ENCODE data around the gene ATF5. TPM values are rescaled to one million over a fixed set of nuclear protein-coding genes. Genes with fewer than 3 reads are reported as not detected.

Gene ATF5
- total and polyA plus RNA-seq, 4 donors: 7.0 to 49.1 (median 33.9) TPM

DNA sequence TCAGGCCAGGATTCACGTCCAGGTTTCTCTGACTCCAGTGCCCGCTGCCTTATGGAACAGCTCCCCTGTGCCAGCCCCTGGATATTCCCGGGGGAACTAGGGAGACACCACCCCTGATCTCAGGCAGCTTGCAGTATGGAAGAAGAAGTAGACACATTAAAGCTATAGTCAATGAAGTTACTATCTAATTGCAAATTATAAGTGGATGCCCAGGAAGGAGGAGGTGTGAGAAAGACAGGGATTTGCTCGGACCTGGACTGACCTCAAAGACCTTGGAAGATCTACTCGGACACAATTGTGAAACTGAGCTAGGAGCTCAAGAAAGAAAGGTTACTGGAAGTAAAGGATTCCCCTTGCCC is 21.6 kb downstream of the ATF5 start:
- no peak for ATAC-seq (ENCODE audit: insufficient read depth, low FRiP score)
- DNase-seq: no peak
- Histone ChIP-seq H3K9ac (ENCODE audit: insufficient read depth in 1 of 2, low read length in 2 of 2) (no peak overlapping the region), H3K36me3 (ENCODE audit: control insufficient read depth in 4 of 4, insufficient read depth in 4 of 4, low read length in 4 of 4) (no peaks in the 10 kb centered on the region), H3K9me3 (ENCODE audit: control insufficient read depth in 4 of 4, insufficient read depth in 3 of 4, low read length in 3 of 4) (no peaks in the 10 kb centered on the region), H3K27me3 (ENCODE audit: control insufficient read depth in 3 of 3, insufficient read depth in 3 of 3, low read length in 2 of 3) (no peaks in the 10 kb centered on the region), H3K4me1 (ENCODE audit: control insufficient read depth in 5 of 5, insufficient read depth in 5 of 5, low read length in 5 of 5) (peaks cover 0 to 35% (median 13%) of the 10 kb centered on the region in 5 donors), H3K4me3 (no peak overlapping the region), H3K27ac (ENCODE audit: low read depth in 1 of 2, low read length in 1 of 2) (no peak overlapping the region)
- TF ChIP-seq, protein P1, sequence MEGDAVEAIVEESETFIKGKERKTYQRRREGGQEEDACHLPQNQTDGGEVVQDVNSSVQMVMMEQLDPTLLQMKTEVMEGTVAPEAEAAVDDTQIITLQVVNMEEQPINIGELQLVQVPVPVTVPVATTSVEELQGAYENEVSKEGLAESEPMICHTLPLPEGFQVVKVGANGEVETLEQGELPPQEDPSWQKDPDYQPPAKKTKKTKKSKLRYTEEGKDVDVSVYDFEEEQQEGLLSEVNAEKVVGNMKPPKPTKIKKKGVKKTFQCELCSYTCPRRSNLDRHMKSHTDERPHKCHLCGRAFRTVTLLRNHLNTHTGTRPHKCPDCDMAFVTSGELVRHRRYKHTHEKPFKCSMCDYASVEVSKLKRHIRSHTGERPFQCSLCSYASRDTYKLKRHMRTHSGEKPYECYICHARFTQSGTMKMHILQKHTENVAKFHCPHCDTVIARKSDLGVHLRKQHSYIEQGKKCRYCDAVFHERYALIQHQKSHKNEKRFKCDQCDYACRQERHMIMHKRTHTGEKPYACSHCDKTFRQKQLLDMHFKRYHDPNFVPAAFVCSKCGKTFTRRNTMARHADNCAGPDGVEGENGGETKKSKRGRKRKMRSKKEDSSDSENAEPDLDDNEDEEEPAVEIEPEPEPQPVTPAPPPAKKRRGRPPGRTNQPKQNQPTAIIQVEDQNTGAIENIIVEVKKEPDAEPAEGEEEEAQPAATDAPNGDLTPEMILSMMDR (IDR thresholded peaks at IDR 0.05; ENCODE audit: control extremely low read depth, extremely low read depth): no peak
- 90 to 98% methylated on average over 5 of the region's 5 CpGs for WGBS, 2 donors

DNA sequence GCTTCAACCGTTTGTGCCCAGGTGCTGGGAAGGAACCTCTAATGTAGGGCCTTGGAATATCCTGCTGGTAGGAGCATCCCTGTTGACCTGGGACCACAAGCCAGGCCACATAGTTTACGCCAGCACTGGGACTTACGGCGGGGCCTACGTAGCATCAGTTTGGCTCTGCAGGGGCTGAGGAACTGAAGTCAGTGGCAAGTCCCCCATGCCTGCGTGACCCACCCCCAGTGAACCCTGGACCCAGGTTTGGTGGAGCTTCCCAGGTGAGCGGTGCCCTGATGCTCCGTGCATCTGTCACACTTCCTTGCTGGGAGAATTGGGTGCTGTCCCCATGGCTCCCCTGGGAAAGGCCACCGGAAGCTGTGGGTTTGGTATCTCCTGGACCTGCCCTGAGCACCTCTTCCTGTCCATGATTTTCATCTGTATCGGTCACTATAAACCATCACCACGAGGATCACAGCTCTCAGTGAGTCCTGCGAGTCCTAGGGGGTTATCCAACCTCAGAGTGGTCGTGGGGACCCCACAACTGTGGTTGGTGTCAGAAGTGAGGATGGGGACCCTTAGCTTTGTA is 22.0 kb downstream of the ATF5 start:
- 86% methylated on average over 13 of the region's 13 CpGs for WGBS, 2 donors
- TF ChIP-seq, protein P1 (IDR thresholded peaks at IDR 0.05; ENCODE audit: control extremely low read depth, extremely low read depth): no peak
- Histone ChIP-seq H3K4me3 (no peak overlapping the region), H3K27me3 (ENCODE audit: control insufficient read depth in 3 of 3, insufficient read depth in 3 of 3, low read length in 2 of 3) (no peaks in the 10 kb centered on the region), H3K4me1 (ENCODE audit: control insufficient read depth in 5 of 5, insufficient read depth in 5 of 5, low read length in 5 of 5) (peaks cover 0 to 37% (median 13%) of the 10 kb centered on the region in 5 donors), H3K27ac (ENCODE audit: low read depth in 1 of 2, low read length in 1 of 2) (no peak overlapping the region), H3K9ac (ENCODE audit: insufficient read depth in 1 of 2, low read length in 2 of 2) (no peak overlapping the region), H3K9me3 (ENCODE audit: control insufficient read depth in 4 of 4, insufficient read depth in 3 of 4, low read length in 3 of 4) (no peaks in the 10 kb centered on the region), H3K36me3 (ENCODE audit: control insufficient read depth in 4 of 4, insufficient read depth in 4 of 4, low read length in 4 of 4) (no peaks in the 10 kb centered on the region)
- DNase-seq: no peak
- ATAC-seq (ENCODE audit: insufficient read depth, low FRiP score): no peak

DNA sequence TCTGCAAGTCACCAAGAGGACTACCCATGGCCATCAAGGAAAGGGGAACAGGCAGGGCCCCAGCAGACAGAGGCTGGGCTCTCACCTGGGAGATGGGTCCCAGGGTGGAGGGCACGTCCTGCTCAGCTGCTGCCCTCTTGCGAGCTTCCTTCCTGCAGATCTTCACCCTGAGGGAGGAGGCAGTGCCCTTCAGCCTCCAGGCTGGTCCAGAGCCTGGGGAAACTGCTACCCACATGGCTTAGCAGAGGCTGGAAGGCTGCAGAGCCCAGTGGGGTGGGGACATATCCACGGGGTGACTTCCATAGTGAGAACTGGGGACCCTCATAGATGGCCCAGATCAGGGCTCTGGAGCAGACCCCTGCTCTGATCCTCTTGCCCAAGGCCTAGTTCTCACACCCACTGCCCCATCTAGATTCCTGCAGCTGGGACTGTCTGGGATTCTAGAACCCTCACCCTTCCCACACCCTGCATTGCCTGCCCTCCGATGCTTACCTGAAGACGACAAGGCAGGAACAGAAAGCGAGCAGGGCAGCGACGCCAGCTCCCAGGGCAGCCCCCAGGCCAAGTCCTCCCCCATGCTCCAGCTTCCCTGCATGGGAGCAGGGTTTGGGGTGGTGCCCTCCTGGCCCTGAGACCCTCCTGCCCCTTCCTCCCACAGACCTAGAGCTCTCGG is 22.9 kb downstream of the ATF5 start:
- TF ChIP-seq, protein P1 (IDR thresholded peaks at IDR 0.05; ENCODE audit: control extremely low read depth, extremely low read depth): no peak
- Histone ChIP-seq H3K9ac (ENCODE audit: insufficient read depth in 1 of 2, low read length in 2 of 2) (no peak overlapping the region), H3K36me3 (ENCODE audit: control insufficient read depth in 4 of 4, insufficient read depth in 4 of 4, low read length in 4 of 4) (no peaks in the 10 kb centered on the region), H3K4me3 (no peak overlapping the region), H3K4me1 (ENCODE audit: control insufficient read depth in 5 of 5, insufficient read depth in 5 of 5, low read length in 5 of 5) (peaks cover 0 to 46% (median 13%) of the 10 kb centered on the region in 5 donors), H3K27me3 (ENCODE audit: control insufficient read depth in 3 of 3, insufficient read depth in 3 of 3, low read length in 2 of 3) (no peaks in the 10 kb centered on the region), H3K27ac (ENCODE audit: low read depth in 1 of 2, low read length in 1 of 2) (no peak overlapping the region), H3K9me3 (ENCODE audit: control insufficient read depth in 4 of 4, insufficient read depth in 3 of 4, low read length in 3 of 4) (no peaks in the 10 kb centered on the region)
- DNase-seq (no peak), ATAC-seq (ENCODE audit: insufficient read depth, low FRiP score) (no peak)
- 75 to 78% methylated on average over 9 of the region's 9 CpGs for WGBS, 2 donors

DNA sequence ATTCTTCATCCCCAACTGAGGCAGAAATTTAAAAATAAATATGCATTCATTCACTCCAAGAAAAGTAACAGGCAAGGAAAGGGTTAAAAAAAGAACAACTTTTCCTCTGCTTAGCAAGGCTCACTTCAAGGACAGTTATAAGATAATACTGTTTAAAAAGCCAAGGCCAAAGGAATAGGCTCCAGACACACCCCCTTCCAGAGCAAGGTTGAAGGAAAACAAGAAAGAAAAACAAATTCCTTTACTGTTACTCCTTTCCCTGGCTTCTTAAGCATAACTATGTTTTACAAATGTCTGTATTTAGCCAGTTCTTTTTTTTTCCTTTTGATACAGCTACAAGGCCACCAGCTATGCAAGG is 23.5 kb downstream of the ATF5 start:
- DNase-seq (no peak), ATAC-seq (ENCODE audit: insufficient read depth, low FRiP score) (no peak)
- no peaks in the 10 kb centered on the region for H3K27me3 ChIP-seq (ENCODE audit: control insufficient read depth in 3 of 3, insufficient read depth in 3 of 3, low read length in 2 of 3)
- peaks cover 0 to 47% (median 13%) of the 10 kb centered on the region in 5 donors for H3K4me1 ChIP-seq (ENCODE audit: control insufficient read depth in 5 of 5, insufficient read depth in 5 of 5, low read length in 5 of 5)
- no peaks in the 10 kb centered on the region for H3K36me3 ChIP-seq (ENCODE audit: control insufficient read depth in 4 of 4, insufficient read depth in 4 of 4, low read length in 4 of 4)
- no peak overlapping the region for H3K9ac ChIP-seq (ENCODE audit: insufficient read depth in 1 of 2, low read length in 2 of 2)
- H3K4me3 ChIP-seq: no peak overlapping the region
- H3K27ac ChIP-seq (ENCODE audit: low read depth in 1 of 2, low read length in 1 of 2): no peak overlapping the region
- TF ChIP-seq, protein P1 (IDR thresholded peaks at IDR 0.05; ENCODE audit: control extremely low read depth, extremely low read depth): no peak
- H3K9me3 ChIP-seq (ENCODE audit: control insufficient read depth in 4 of 4, insufficient read depth in 3 of 4, low read length in 3 of 4): no peaks in the 10 kb centered on the region

All from lung (tissue), 12 donors.